ENCODE data around the gene COX4I2. TPM values are rescaled to one million over a fixed set of nuclear protein-coding genes. Genes with fewer than 3 reads are reported as not detected.

The COX4I2 gene
- total and polyA plus RNA-seq, 2 of the 8 experiments (the other 6 are each of a cell fraction or from before 2014, with no cell fraction given) = 0.26 TPM; not detected in 1

DNA sequence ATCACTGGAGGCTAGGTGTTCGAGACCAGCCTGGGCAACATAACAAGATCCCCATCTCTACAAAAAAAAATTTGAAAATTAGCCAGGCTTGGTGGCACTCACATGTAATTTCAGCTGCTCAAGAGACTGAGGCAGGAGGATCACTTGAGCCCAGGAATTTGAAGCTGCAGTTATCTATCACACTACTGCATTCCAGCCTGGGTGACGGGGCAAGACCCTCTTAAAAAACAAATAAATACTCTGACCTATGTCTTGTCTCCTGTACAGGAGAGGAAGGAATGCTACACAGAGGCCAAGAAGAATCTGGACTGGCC lies 25.8 kb downstream of the COX4I2 start:
- H2BK5ac ChIP-seq (ENCODE audit: low read depth, low read length) = no peak overlapping the region
- H3K23ac ChIP-seq (ENCODE audit: insufficient read length) = no peak overlapping the region
- H3K4ac ChIP-seq (replicated peaks; ENCODE audit: insufficient read length, low read depth, low read length) = no peak overlapping the region
- peaks cover 5% of the 10 kb centered on the region; the same call in 1 of the 2 replicates for H3K23me2 ChIP-seq (ENCODE audit: low read depth, low read length)
- no peak overlapping the region for H2BK20ac ChIP-seq (ENCODE audit: low read length)
- H4K20me1 ChIP-seq (replicated peaks in 1 of 2; ENCODE audit: control insufficient read depth in 1 of 2, insufficient read depth in 2 of 2, low read length in 2 of 2) = peaks cover 0 to 3% of the 10 kb centered on the region in 2 experiments
- H2AFZ ChIP-seq (ENCODE audit: low read length) = no peak overlapping the region
- no peak overlapping the region for H3K56ac ChIP-seq (replicated peaks; ENCODE audit: insufficient read length, low read depth, low read length)
- no peak overlapping the region for H3K4me3 ChIP-seq (ENCODE audit: extremely low read depth in 1 of 4, insufficient read depth in 2 of 4, low read depth in 3 of 4, low read length in 4 of 4)
- no peak overlapping the region for H2BK120ac ChIP-seq (replicated peaks; ENCODE audit: low read depth, low read length)
- ChIA-PET CTCF (ENCODE audit: partially characterized antibody) (interaction anchor here (1.3 to 5.8 kb wide), 11 partner anchors 11 to 171 kb away, joined by 3 to 52 read pairs (median 6); partner anchors contain the start of gene BCL2L1), POLR2A (ENCODE audit: partially characterized antibody) (interaction anchor here (1.0 to 7.2 kb wide), 5 partner anchors 10 to 143 kb away, joined by 3 to 108 read pairs (median 6); partner anchors contain the start of gene BCL2L1)
- no peak overlapping the region for H3K9ac ChIP-seq (replicated peaks in 1 of 4; ENCODE audit: extremely low read depth in 1 of 4, low read depth in 3 of 4, low read length in 3 of 4)
- WGBS, 2 experiments (ENCODE audit: extremely low coverage in 1 of 2, insufficient coverage in 1 of 2, insufficient read length in 1 of 2, insufficient replicate concordance in 2 of 2, low coverage in 1 of 2, low lambda C conversion rate in 2 of 2, missing lambda C conversion rate in 1 of 2) = 95% methylated on average over 2 of the region's 2 CpGs; no CpG with 5 or more reads in 1 of the 2 experiments
- no peak overlapping the region for H3K4me2 ChIP-seq (ENCODE audit: insufficient read depth in 1 of 2, low read depth in 2 of 2, low read length in 2 of 2)
- FAIRE-seq = no peak
- no peak overlapping the region for H3K27ac ChIP-seq (ENCODE audit: low read depth, low read length)
- H3K79me2 ChIP-seq (ENCODE audit: control insufficient read depth in 1 of 2, insufficient read depth in 2 of 2, low read length in 2 of 2) = no peaks in the 10 kb centered on the region
- H3K4me1 ChIP-seq (replicated peaks in 1 of 4; ENCODE audit: control insufficient read depth in 3 of 4, insufficient read depth in 4 of 4, low read length in 3 of 4) = peaks cover 0 to 7% (median 5%) of the 10 kb centered on the region in 4 experiments; a peak in 5 of 7 replicates
- H4K5ac ChIP-seq (ENCODE audit: insufficient read length, low read depth, low read length) = no peak overlapping the region
- no peak overlapping the region for H2AK5ac ChIP-seq (ENCODE audit: low read depth, low read length)
- H2BK15ac ChIP-seq (ENCODE audit: low read length) = no peak overlapping the region
- peaks cover 0 to 13% (median 6%) of the 10 kb centered on the region in 4 experiments; a peak in 4 of 8 replicates for H3K36me3 ChIP-seq (ENCODE audit: control insufficient read depth in 2 of 4, insufficient read depth in 4 of 4, low read length in 3 of 4)
- H3K79me1 ChIP-seq (ENCODE audit: low read depth, low read length) = no peaks in the 10 kb centered on the region
- no peak overlapping the region for H2BK12ac ChIP-seq (ENCODE audit: low read depth, low read length)
- H3K9me3 ChIP-seq (ENCODE audit: insufficient read depth in 2 of 2, low read depth in 1 of 2, low read length in 1 of 2) = no peaks in the 10 kb centered on the region
- no peak overlapping the region for H3K14ac ChIP-seq (ENCODE audit: insufficient read length)
- H4K91ac ChIP-seq (replicated peaks; ENCODE audit: insufficient read length, low read length) = no peak overlapping the region
- H3K18ac ChIP-seq (ENCODE audit: extremely low read depth, low read length) = no peak overlapping the region
- no peaks in the 10 kb centered on the region for H3K27me3 ChIP-seq (replicated peaks in 1 of 4; ENCODE audit: control insufficient read depth in 3 of 4, extremely low read depth in 1 of 4, insufficient read depth in 3 of 4, low read length in 3 of 4)
- no peak for DNase-seq (ENCODE audit: low read depth in 1 of 2, low spot score in 2 of 2)
- H4K8ac ChIP-seq (ENCODE audit: extremely low read depth, insufficient read depth, low read length) = no peak overlapping the region
- TF ChIP-seq KDM1A (IDR thresholded peaks at IDR 0.05; ENCODE audit: borderline replicate concordance, low read length) (no peak), POU5F1 (IDR thresholded peaks at IDR 0.05; ENCODE audit: low read depth, low read length) (no peak), NRF1 (IDR thresholded peaks at IDR 0.05; ENCODE audit: low read depth, low read length) (no peak), TAF7 (optimal IDR thresholded peaks at IDR 0.05; ENCODE audit: borderline replicate concordance, low read depth, low read length) (no peak)
- TF ChIP-seq, protein P1, sequence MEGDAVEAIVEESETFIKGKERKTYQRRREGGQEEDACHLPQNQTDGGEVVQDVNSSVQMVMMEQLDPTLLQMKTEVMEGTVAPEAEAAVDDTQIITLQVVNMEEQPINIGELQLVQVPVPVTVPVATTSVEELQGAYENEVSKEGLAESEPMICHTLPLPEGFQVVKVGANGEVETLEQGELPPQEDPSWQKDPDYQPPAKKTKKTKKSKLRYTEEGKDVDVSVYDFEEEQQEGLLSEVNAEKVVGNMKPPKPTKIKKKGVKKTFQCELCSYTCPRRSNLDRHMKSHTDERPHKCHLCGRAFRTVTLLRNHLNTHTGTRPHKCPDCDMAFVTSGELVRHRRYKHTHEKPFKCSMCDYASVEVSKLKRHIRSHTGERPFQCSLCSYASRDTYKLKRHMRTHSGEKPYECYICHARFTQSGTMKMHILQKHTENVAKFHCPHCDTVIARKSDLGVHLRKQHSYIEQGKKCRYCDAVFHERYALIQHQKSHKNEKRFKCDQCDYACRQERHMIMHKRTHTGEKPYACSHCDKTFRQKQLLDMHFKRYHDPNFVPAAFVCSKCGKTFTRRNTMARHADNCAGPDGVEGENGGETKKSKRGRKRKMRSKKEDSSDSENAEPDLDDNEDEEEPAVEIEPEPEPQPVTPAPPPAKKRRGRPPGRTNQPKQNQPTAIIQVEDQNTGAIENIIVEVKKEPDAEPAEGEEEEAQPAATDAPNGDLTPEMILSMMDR (IDR thresholded peaks at IDR 0.05; ENCODE audit: control extremely low read depth in 1 of 3, insufficient read depth in 1 of 3, low read depth in 1 of 3, low read length in 3 of 3) = no peak

Data from H1 (cell line).